NT2/D1 (cell line): ENCODE data around the gene PIGU.

ENCODE experiments used
- YY1 ChIP-seq: IDR thresholded peaks from 2 replicates; pipeline ENCODE4 v1.6.1; 2011; ENCODE audit not compliant: insufficient read length, insufficient read depth
- ZNF274 ChIP-seq: IDR thresholded peaks from 2 replicates; pipeline ENCODE4 v1.6.1; 2011; ENCODE audit warnings: mild to moderate bottlenecking, low read depth, low read length

DNA sequence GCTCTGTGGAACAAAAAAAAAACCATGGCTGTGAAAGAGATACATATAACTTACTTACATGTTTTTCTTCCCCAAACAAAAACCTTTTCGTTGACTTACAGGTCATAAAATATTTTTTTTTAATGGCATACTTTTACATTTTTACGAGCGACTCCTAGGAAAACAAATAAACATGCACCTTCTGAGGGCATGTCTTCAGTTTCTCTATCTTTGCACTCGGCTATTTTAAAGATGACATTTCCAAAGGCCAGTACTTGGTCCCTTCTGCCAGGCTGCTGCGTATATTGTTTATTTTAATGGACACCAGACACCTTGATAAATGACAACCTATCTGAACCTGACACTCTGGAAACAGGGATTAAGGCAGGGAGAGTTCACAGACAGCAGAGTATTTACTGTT is 49.4 kb downstream of the PIGU start:
- TF ChIP-seq YY1 (no peak), ZNF274 (no peak)
